ENCODE data around the gene ITM2A.

Gene ITM2A

DNA sequence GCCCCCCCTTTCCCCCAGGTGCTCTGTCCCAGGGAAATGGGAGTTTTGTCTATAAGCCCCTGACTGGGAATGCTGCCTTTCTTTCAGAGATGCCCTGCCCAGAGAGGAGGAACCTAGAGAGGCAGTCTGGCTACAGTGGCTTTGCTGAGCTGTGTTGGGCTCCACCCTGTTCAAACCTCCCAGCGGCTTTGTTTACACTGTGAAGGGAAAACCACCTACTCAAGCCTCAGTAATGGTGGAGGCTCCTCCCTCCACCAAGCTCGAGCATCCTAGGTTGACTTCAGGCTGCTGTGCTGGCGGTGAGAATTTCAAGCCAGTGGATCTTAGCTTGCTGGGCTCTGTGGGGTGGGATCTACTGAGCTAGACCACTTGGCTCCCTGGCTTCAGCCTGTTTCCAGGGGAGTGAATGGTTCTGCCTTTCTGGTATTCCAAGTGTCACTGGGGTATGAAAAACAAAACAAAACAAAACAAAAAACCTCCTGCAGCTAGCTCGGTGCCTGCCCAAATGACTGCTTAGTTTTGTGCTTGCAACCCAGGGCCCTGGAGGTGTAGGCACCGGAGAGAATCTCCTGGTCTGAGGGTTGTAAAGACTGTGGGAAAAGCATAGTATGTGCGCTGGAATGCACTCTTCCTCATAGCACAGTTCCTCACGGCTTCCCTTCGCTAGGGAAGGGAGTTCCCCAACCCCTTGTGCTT lies 41.7 kb downstream of the ITM2A start:
- DNase-seq (ENCODE audit: low read depth in 4 of 4, low spot score in 1 of 4): peak in 2 of 4 experiments; percentile 1 to 2
